A549 (cell line): ENCODE data around the gene HDHD3.

Experiments
- CTCF ChIP-seq: fragments of >200 bp; sonication (Bioruptor Twin); formaldehyde crosslinking; IDR thresholded peaks from 3 replicates; pipeline ENCODE4 v1.5.1; 2016
- MYC ChIP-seq: IDR thresholded peaks from 2 replicates; pipeline ENCODE4 v1.6.1; 2012; ENCODE audit warnings: mild to moderate bottlenecking, inconsistent platforms, low read length, improper control_type of control experiment, borderline replicate concordance
- POLR2A ChIP-seq: IDR thresholded peaks from 2 replicates; pipeline ENCODE4 v1.6.1; 2012; ENCODE audit warnings: mild to moderate bottlenecking, low read length
- RFX5 ChIP-seq: fragments of 450-650 bp; IDR thresholded peaks from 2 replicates; pipeline ENCODE4 v1.7.1; 2014; ENCODE audit warnings: antibody characterized with exemption, mild to moderate bottlenecking, moderate library complexity
- SMC3 ChIP-seq: fragments of >200 bp; sonication (Bioruptor Twin); formaldehyde crosslinking; IDR thresholded peaks from 3 replicates; pipeline ENCODE4 v1.6.1; 2018; ENCODE audit warnings: inconsistent platforms
- USF2 ChIP-seq: fragments of 450-650 bp; IDR thresholded peaks from 2 replicates; pipeline ENCODE4 v1.6.1; 2014; ENCODE audit warnings: antibody characterized with exemption

GRCh38 chr9:113425072-113425471, 48.3 kb upstream of the HDHD3 start:
- TF ChIP-seq USF2 = no peak
- no peak for TF ChIP-seq SMC3
- TF ChIP-seq CTCF = no peak
- no peak for TF ChIP-seq RFX5
- no peak for TF ChIP-seq MYC
- no peak for TF ChIP-seq POLR2A
